Common myeloid progenitor, CD34-positive (primary cell): ENCODE measurements around the gene CACNA1E.

Source experiments
- CTCF ChIA-PET: fragments of 350-600 bp; sonication (Branson Sonifier 250); formaldehyde crosslinking; loops from one replicate; lab custom pipeline; 2021; ENCODE audit warnings: antibody characterized with exemption; lab: Charles Lee
- POLR2A ChIA-PET: fragments of 350-600 bp; sonication (Branson Sonifier 250); formaldehyde crosslinking; loops from one replicate; lab custom pipeline; 2021; ENCODE audit warnings: antibody characterized with exemption; lab: Charles Lee
- DNase-seq, 3 donors: peaks; one replicate each; pipeline versions ENCODE4 v3.0.0 to v3.0.0-alpha.2; 2013
- H3K27ac ChIP-seq, 2 experiments: 1 replicate in 1 of 2; 2 replicates in 1 of 2; pipeline ENCODE4 v1.7.0; 2013; ENCODE audit warnings: inconsistent platforms in 2 of 2, low read length in 2 of 2, mild to moderate bottlenecking in 2 of 2, low read depth in 1 of 2, moderate library complexity in 1 of 2; ENCODE audit not compliant: severe bottlenecking in 2 of 2, insufficient read depth in 1 of 2, poor library complexity in 1 of 2
- H3K27me3 ChIP-seq, 5 experiments: replicated peaks in 2 of 5; 1 replicate in 3 of 5; 2 replicates in 2 of 5; pipeline versions ENCODE4 v1.6.1 to v1.7.0; 2013; ENCODE audit warnings: low read length in 4 of 5, mild to moderate bottlenecking in 2 of 5, moderate library complexity in 2 of 5, inconsistent platforms in 1 of 5; ENCODE audit not compliant: insufficient read depth in 5 of 5, control insufficient read depth in 4 of 5
- H3K36me3 ChIP-seq, 4 experiments: 1 replicate in 2 of 4; 2 replicates in 2 of 4; pipeline versions ENCODE4 v1.6.1 to v1.7.0; 2013; ENCODE audit warnings: low read length in 3 of 4, control low read depth in 1 of 4, mild to moderate bottlenecking in 1 of 4; ENCODE audit not compliant: control insufficient read depth in 4 of 4, insufficient read depth in 4 of 4
- H3K4me1 ChIP-seq, 4 experiments: 1 replicate in 3 of 4; 2 replicates in 1 of 4; pipeline versions ENCODE4 v1.6.1 to v1.7.1; 2013; ENCODE audit warnings: low read length in 3 of 4, mild to moderate bottlenecking in 3 of 4, control low read depth in 1 of 4, inconsistent platforms in 1 of 4, moderate library complexity in 1 of 4; ENCODE audit not compliant: control insufficient read depth in 4 of 4, insufficient read depth in 4 of 4; ENCODE audit errors: control extremely low read depth in 1 of 4
- H3K4me3 ChIP-seq, 7 experiments: 1 replicate in 4 of 7; 2 replicates in 3 of 7; pipeline versions ENCODE4 v1.5.1 to v1.7.0; 2013; ENCODE audit warnings: mild to moderate bottlenecking in 7 of 7, low read length in 6 of 7, moderate library complexity in 6 of 7, inconsistent platforms in 2 of 7, low read depth in 2 of 7, control low read depth in 1 of 7; ENCODE audit not compliant: insufficient read depth in 4 of 7, control insufficient read depth in 1 of 7; ENCODE audit errors: extremely low read depth in 1 of 7
- H3K9me3 ChIP-seq, 5 experiments: 1 replicate in 4 of 5; 2 replicates in 1 of 5; pipeline versions ENCODE4 v1.6.1 to v1.7.1; 2013; ENCODE audit warnings: low read length in 4 of 5, mild to moderate bottlenecking in 2 of 5, inconsistent platforms in 1 of 5, low read depth in 1 of 5, moderate library complexity in 1 of 5; ENCODE audit not compliant: control insufficient read depth in 4 of 5, insufficient read depth in 2 of 5; ENCODE audit errors: control extremely low read depth in 1 of 5
- WGBS: methylation state at CpG from one replicate; pipeline ENCODE4 v1.1.5; 2013; ENCODE audit not compliant: insufficient coverage; 5-methylcytosine and 5-hydroxymethylcytosine counted together

The CACNA1E gene

DNA sequence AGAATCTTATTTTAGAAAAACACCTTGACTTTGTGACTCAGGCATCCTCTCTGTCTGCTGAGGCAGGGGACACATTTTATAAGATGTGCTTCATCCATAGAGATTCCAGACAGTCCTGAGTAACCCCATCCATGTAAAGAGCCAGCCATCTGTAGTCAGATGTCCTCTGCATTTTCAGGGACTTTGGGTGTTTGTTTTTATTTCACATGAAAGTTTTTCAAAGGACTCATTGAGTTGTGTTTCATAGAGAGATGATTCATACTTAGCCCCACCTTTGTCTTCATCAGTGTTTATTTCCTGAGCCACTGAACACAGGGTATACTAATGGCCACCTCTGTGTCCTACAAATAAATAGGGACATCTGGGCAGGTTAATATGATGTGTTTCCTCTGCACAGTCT is 280.4 kb downstream of the CACNA1E start:
- no peak overlapping the region for H3K4me3 ChIP-seq
- no peak for DNase-seq
- no peaks in the 10 kb centered on the region for H3K9me3 ChIP-seq
- H3K27me3 ChIP-seq = peaks cover 0 to 2% (median 0%) of the 10 kb centered on the region in 5 experiments
- ChIA-PET POLR2A (no interaction called here), CTCF (no interaction called here)
- no peaks in the 10 kb centered on the region for H3K36me3 ChIP-seq
- H3K4me1 ChIP-seq = no peaks in the 10 kb centered on the region
- H3K27ac ChIP-seq = no peak overlapping the region

DNA sequence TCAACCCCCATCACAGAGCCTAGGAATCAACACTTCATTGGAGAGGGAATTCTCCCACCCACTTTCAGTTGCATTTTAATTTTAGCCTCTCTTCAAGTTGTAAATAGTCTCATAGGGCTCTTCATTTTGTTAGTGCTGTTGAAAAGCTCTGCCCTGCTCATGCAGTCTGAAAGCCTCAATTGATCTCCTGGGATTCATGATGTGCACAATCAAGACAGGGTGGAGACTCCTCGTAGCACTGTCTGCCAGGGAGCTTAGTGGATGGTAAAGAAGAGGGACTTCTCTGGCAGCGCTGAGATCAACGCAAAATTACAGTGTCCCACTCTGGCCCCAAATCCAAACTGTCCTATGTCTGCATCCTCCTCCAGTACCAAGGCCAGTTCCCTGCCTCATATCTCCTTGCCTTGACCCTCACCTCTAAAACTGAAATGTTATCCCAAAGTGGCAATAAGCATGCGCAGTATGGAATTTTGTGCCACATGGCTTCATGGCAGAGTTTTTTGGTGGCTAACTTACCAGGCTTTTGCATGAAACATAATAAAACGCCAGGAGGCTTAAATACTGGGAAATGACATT is 282.2 kb downstream of the CACNA1E start:
- Histone ChIP-seq H3K4me1 (no peaks in the 10 kb centered on the region), H3K36me3 (no peaks in the 10 kb centered on the region), H3K27me3 (peaks cover 0 to 2% (median 0%) of the 10 kb centered on the region in 5 experiments), H3K27ac (no peak overlapping the region), H3K9me3 (no peaks in the 10 kb centered on the region), H3K4me3 (no peak overlapping the region)
- POLR2A ChIA-PET = no interaction called here
- CTCF ChIA-PET = no interaction called here
- WGBS = 91% methylated on average over 5 of the region's 5 CpGs
- DNase-seq = no peak

DNA sequence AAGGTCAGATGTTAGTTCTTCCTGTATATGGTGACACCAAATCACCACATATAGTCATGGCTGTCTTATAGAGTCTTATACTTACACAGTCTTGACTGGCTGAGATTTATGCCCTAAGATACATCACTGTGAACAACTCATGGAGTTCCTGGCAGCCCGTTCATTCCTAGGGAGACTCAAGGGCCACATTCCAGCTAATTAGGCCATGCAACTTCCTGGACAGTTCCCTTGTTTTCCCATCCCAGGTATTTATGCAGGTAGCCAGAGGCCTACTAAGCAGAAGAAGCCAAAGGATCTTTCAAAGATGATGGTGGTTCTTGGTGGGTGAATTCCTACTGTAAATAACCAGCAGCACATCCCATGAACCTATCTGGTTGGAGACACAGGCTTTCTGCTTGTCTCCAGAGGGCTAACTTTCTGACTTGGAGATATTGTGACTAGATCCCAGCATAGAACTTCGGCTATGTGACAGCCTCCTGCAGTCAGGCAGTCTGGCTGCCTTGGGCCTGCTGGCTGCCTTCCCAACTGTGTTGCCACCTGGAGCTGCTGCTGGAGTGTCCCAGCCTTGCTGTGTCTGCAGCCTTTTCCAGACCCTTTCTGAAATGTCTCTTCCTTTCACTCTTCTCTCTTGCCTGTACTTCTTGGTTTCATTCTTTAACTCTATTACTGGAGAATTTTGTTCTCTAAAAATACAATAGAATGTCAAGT is 283.8 kb downstream of the CACNA1E start:
- WGBS = 100% methylated on average over 2 of the region's 2 CpGs
- POLR2A ChIA-PET = no interaction called here
- no peak overlapping the region for H3K27ac ChIP-seq

DNA sequence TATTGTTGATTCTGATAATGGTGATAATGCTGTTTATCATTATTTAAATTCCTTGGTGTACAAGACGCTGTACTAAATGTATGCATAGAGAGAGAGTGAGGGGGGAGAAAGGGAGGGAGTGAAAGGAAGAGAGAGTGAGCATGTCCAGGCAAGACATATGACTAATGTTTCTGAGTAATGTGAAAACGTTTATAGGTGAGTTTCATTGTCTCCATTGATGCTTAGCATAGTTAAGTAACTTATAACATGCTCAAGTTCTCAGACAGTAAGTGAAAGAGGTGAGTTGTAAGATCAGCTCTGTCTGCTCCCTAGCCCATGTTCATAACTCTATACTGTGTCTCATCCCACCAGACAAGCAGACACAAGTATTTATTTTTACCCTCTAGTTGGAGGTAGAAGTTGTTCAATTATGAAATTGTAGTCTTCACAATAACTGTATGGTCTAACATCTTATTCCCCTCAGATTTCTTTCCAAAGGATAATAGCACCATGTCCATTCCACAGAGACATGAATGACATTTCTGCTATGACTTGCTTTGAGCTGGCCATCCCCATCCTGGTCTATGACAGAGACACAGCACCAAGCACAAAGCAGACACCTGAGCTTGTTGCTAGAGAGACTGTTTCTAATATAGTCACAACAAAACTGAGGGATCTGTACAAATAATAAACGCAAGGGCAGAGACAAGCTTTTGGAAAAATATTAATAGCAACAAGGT is 285.1 kb downstream of the CACNA1E start:
- 73% methylated on average over 2 of the region's 3 CpGs for WGBS

More for the DNA sequence above, 283.8 kb downstream of the CACNA1E start:
- no peak for DNase-seq
- CTCF ChIA-PET = no interaction called here
- no peaks in the 10 kb centered on the region for H3K4me1 ChIP-seq
- no peak overlapping the region for H3K4me3 ChIP-seq
- H3K36me3 ChIP-seq = no peaks in the 10 kb centered on the region
- peaks cover 0 to 2% (median 0%) of the 10 kb centered on the region in 5 experiments for H3K27me3 ChIP-seq
- no peaks in the 10 kb centered on the region for H3K9me3 ChIP-seq

DNA sequence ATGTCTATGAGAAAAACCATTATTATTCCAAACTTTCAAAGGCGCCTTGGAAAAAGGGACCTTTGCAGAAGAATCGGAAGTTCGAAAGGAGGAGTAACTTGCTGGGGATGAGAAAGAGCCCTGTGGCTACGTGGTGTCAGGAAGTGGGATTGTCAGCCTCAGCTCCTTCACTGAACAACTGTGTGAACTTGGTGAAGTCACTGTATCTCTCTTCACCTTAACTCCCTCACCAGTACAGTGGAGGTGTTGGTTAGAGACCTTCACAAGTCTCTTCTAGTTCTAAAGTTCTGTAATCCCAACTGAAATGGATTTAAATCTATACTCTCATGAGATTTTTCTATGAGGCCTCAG is 285.6 kb downstream of the CACNA1E start:
- CTCF ChIA-PET = no interaction called here
- no peak for DNase-seq
- H3K36me3 ChIP-seq = no peaks in the 10 kb centered on the region
- no peak overlapping the region for H3K4me3 ChIP-seq
- H3K27ac ChIP-seq = no peak overlapping the region
- H3K9me3 ChIP-seq = no peaks in the 10 kb centered on the region
- POLR2A ChIA-PET = no interaction called here
- no CpG with 5 or more reads among the region's 4 CpGs for WGBS
- no peaks in the 10 kb centered on the region for H3K27me3 ChIP-seq
- no peaks in the 10 kb centered on the region for H3K4me1 ChIP-seq

More for the DNA sequence above, 285.1 kb downstream of the CACNA1E start:
- Histone ChIP-seq H3K27me3 (no peaks in the 10 kb centered on the region), H3K4me3 (no peak overlapping the region), H3K9me3 (no peaks in the 10 kb centered on the region), H3K4me1 (no peaks in the 10 kb centered on the region), H3K36me3 (no peaks in the 10 kb centered on the region), H3K27ac (no peak overlapping the region)
- CTCF ChIA-PET = no interaction called here
- DNase-seq = no peak
- POLR2A ChIA-PET = no interaction called here

DNA sequence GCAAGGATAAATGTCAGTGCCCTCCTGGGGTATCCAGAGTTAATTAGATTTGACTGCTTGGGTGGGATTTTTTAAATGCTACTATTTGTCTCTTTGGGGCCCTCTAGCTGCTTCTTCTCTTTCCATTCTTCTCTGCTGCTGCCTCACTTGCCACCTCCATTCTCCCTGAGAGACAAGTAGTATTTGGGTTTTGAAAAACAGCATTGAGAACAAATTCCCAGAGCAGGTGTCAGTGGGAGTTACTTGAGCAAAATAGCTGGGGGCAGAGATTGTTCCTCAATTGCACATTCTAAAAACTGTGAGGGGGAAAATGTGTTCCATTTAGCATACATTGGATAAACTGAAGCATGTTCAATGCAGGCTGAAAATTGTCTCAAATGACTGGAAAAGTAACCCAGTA is 286.5 kb downstream of the CACNA1E start:
- Histone ChIP-seq H3K27me3 (no peaks in the 10 kb centered on the region), H3K4me3 (no peak overlapping the region), H3K36me3 (no peaks in the 10 kb centered on the region), H3K27ac (no peak overlapping the region), H3K9me3 (no peaks in the 10 kb centered on the region), H3K4me1 (no peaks in the 10 kb centered on the region)
- POLR2A ChIA-PET = no interaction called here
- DNase-seq = no peak
- CTCF ChIA-PET = no interaction called here

DNA sequence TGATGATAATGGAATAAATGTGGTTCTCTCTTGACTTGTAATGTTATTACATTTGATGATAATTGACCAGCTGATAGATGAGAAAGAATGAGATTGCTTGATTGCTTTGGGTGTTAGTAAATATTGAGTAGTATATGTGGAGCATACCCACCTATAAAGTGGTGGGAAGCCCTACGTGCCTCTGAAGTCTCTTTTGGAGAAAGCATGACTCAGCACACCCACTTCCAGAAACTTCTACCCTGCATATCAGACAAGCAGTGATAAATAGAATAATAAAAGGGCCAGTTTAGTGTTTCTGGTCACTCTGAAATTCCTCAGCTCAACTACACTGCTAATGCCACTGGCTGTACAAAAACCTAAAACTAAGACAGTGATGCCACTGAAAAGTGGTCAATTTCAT is 289.4 kb downstream of the CACNA1E start:
- no peaks in the 10 kb centered on the region for H3K4me1 ChIP-seq
- no peaks in the 10 kb centered on the region for H3K9me3 ChIP-seq
- ChIA-PET CTCF (no interaction called here), POLR2A (no interaction called here)
- H3K36me3 ChIP-seq = no peaks in the 10 kb centered on the region
- H3K27ac ChIP-seq = no peak overlapping the region
- WGBS = no CpG with 5 or more reads among the region's 1 CpG
- H3K4me3 ChIP-seq = no peak overlapping the region
- DNase-seq = no peak
- no peaks in the 10 kb centered on the region for H3K27me3 ChIP-seq
